MCF 10A (cell line): ENCODE data around the gene VPREB1. TPM values are rescaled to one million over a fixed set of nuclear protein-coding genes. Genes with fewer than 3 reads are reported as not detected.
"Not testable (repeated sequence)": the region's sequence is repeated elsewhere in the genome, so short reads cannot be mapped to it uniquely, and the experiment has no call there.

Experiments used
- BruUV-seq: library from RNA; stranded (reverse); fragments of 400-500 nt; replicated peaks from 2 replicates; lab custom pipeline; 2021; lab: Mats Ljungman, UMichigan
- CTCF ChIA-PET: fragments of 300-600 bp; sonication (Branson Sonifier 250); formaldehyde crosslinking; extraction: SDS; loops from one replicate; lab custom pipeline; 2021; ENCODE audit warnings: antibody characterized with exemption, inconsistent platforms; lab: Yijun Ruan, JAX
- POLR2A ChIA-PET: fragments of 300-600, 350-650 bp; sonication (Branson Sonifier 250); formaldehyde crosslinking; extraction: SDS; loops from one replicate; lab custom pipeline; 2020; ENCODE audit warnings: antibody characterized with exemption, inconsistent platforms; lab: Yijun Ruan, JAX
- DNase-seq: peaks from one replicate; pipeline ENCODE4 v3.0.0-alpha.2; 2018; ENCODE audit not compliant: unreplicated experiment
- H3K27ac Mint-ChIP-seq: one replicate; pipeline ENCODE4 v1.8.0; 2022; ENCODE audit warnings: mild to moderate bottlenecking, low read depth, mixed read lengths; ENCODE audit not compliant: unreplicated experiment
- H3K27me3 Mint-ChIP-seq: one replicate; pipeline ENCODE4 v1.8.0; 2022; ENCODE audit warnings: mixed read lengths; ENCODE audit not compliant: insufficient read depth, unreplicated experiment
- H3K36me3 Mint-ChIP-seq: one replicate; pipeline ENCODE4 v1.8.0; 2022; ENCODE audit warnings: mild to moderate bottlenecking, moderate library complexity, mixed read lengths; ENCODE audit not compliant: insufficient read depth, unreplicated experiment
- H3K4me1 Mint-ChIP-seq: one replicate; pipeline ENCODE4 v1.8.0; 2022; ENCODE audit warnings: mixed read lengths; ENCODE audit not compliant: insufficient read depth, unreplicated experiment
- H3K4me3 Mint-ChIP-seq: one replicate; pipeline ENCODE4 v1.8.0; 2022; ENCODE audit warnings: mild to moderate bottlenecking, moderate library complexity, mixed read lengths; ENCODE audit not compliant: unreplicated experiment
- H3K9me3 Mint-ChIP-seq: one replicate; pipeline ENCODE4 v1.8.0; 2022; ENCODE audit warnings: mixed read lengths; ENCODE audit not compliant: unreplicated experiment
- CTCF ChIP-seq: fragments of 200-600 bp; IDR thresholded peaks from one replicate; pipeline ENCODE4 v1.8.0; 2022; ENCODE audit warnings: antibody characterized with exemption, mild to moderate bottlenecking; ENCODE audit not compliant: unreplicated experiment
- intact Hi-C: fragments of 100-400 bp; cut with micrococcal nuclease; formaldehyde crosslinking; loops from 2 replicates; pipeline ENCODE4 v1.14.1; 2022
- total RNA-seq: library from RNA; stranded (reverse); gene quantifications from 2 replicates; pipeline ENCODE4 v1.2.3, GENCODE V29; 2022

VPREB1 gene
- total RNA-seq, 1 experiment from 2014 or later = not detected

GRCh38 chr22:22219140-22219996 is 25.2 kb upstream of the VPREB1 start:
- Mint-ChIP-seq H3K4me3 (no peak overlapping the region), H3K36me3 (peaks cover 6% of the 10 kb centered on the region), H3K4me1 (no peaks in the 10 kb centered on the region), H3K27me3 (no peaks in the 10 kb centered on the region), H3K27ac (no peak overlapping the region), H3K9me3 (no peaks in the 10 kb centered on the region)
- POLR2A ChIA-PET = no interaction called here
- CTCF ChIA-PET = interaction anchor here (0.6 to 1.6 kb wide), 3 partner anchors 18 to 1548 kb away, joined by 3 to 6 read pairs (median 3); partner anchors contain the start of gene CHCHD10
- intact Hi-C loops = no loop called here
- no peak for DNase-seq
- no peak for TF ChIP-seq CTCF
- no TSS peak for BruUV-seq

GRCh38 chr22:22221043-22221442 is 23.5 kb upstream of the VPREB1 start:
- H3K4me3 Mint-ChIP-seq, H3K36me3 Mint-ChIP-seq, H3K27me3 Mint-ChIP-seq, CTCF ChIA-PET, H3K9me3 Mint-ChIP-seq, POLR2A ChIA-PET, intact Hi-C loops, H3K4me1 Mint-ChIP-seq, BruUV-seq, H3K27ac Mint-ChIP-seq, DNase-seq: not testable (repeated sequence)

GRCh38 chr22:22226448-22227187 is 18.0 kb upstream of the VPREB1 start:
- Mint-ChIP-seq H3K4me1 (no peaks in the 10 kb centered on the region), H3K9me3 (no peaks in the 10 kb centered on the region), H3K36me3 (no peaks in the 10 kb centered on the region), H3K27ac (no peak overlapping the region), H3K27me3 (peaks cover 17% of the 10 kb centered on the region), H3K4me3 (no peak overlapping the region)
- POLR2A ChIA-PET = interaction anchor here (0.7 kb wide), 2 partner anchors 116 to 523 kb away, joined by 3 read pairs; no protein-coding TSS in a partner anchor
- CTCF ChIA-PET = interaction anchor here (0.8 to 1.0 kb wide), 2 partner anchors 25 to 116 kb away, joined by 3 to 4 read pairs; no protein-coding TSS in a partner anchor
- intact Hi-C loops = no loop called here
- no TSS peak for BruUV-seq
- no peak for DNase-seq
- TF ChIP-seq CTCF = no peak

GRCh38 chr22:22228421-22228820 is 16.2 kb upstream of the VPREB1 start:
- no peak overlapping the region for H3K27ac Mint-ChIP-seq
- H3K27me3 Mint-ChIP-seq = peaks cover 17% of the 10 kb centered on the region
- H3K36me3 Mint-ChIP-seq = no peaks in the 10 kb centered on the region
- ChIA-PET CTCF (no interaction called here), POLR2A (no interaction called here)
- DNase-seq = no peak
- intact Hi-C loops = no loop called here
- no peak overlapping the region for H3K4me3 Mint-ChIP-seq
- no peak for TF ChIP-seq CTCF
- no peaks in the 10 kb centered on the region for H3K9me3 Mint-ChIP-seq
- H3K4me1 Mint-ChIP-seq = no peaks in the 10 kb centered on the region
- BruUV-seq = no TSS peak
